Adrenal gland (tissue), 12 donors: ENCODE data around the gene DEK. TPM values are rescaled to one million over a fixed set of nuclear protein-coding genes. Genes with fewer than 3 reads are reported as not detected.

Experiments
- DNase-seq, 7 donors: peaks; one replicate each; pipeline ENCODE4 v3.0.0-alpha.2; 2019 to 2020
- H3K27ac ChIP-seq, 5 donors: fragments of 200-600 bp; sonication (generic) in 4 of 5; 1 replicate in 3 of 5; 2 replicates in 2 of 5; pipeline versions ENCODE4 v1.5.1 to v1.8.0; 2016 to 2020; ENCODE audit warnings: mild to moderate bottlenecking in 1 of 5
- H3K27me3 ChIP-seq: fragments of 200-600 bp; 2 replicates; pipeline ENCODE4 v1.8.0; 2021
- H3K36me3 ChIP-seq, 2 donors: fragments of 200-600 bp; replicated peaks in 1 of 2; 1 replicate in 1 of 2; 2 replicates in 1 of 2; pipeline versions ENCODE4 v1.5.1 to v1.8.0; 2018 to 2022
- H3K4me1 ChIP-seq, 2 donors: fragments of 200-600 bp; replicated peaks in 1 of 2; 1 replicate in 1 of 2; 2 replicates in 1 of 2; pipeline versions ENCODE4 v1.5.1 to v1.8.0; 2018 to 2021
- H3K4me3 ChIP-seq, 4 donors: fragments of 200-600 bp; sonication (generic) in 3 of 4; one replicate each; pipeline ENCODE4 v1.5.1; 2016 to 2018
- H3K9me3 ChIP-seq, 3 donors: fragments of 200-600 bp; sonication (generic) in 1 of 3; replicated peaks in 1 of 3; 1 replicate in 2 of 3; 2 replicates in 1 of 3; pipeline versions ENCODE4 v1.5.1 to v1.8.0; 2016 to 2021
- POLR2A ChIP-seq, 2 donors: fragments of 450-650 bp; IDR thresholded peaks; one replicate each; pipeline ENCODE4 v1.6.1; 2017; ENCODE audit warnings: antibody characterized with exemption in 2 of 2, mild to moderate bottlenecking in 2 of 2, moderate library complexity in 1 of 2
- WGBS, 4 donors: extraction: QIAGEN DNeasy Blood & Tissue Kit in 2 of 4; methylation state at CpG; one replicate each; pipeline versions ENCODE4 v1.1.5 to v1.1.7; 2013 to 2017; 5-methylcytosine and 5-hydroxymethylcytosine counted together
- intact Hi-C, 2 donors: fragments of 100-400 bp; cut with DNase I; formaldehyde crosslinking; loops; one replicate each; pipeline versions ENCODE4 v1.14.1 to v1.15.0; 2022 to 2023
- polyA plus RNA-seq, 3 donors: library from polyadenylated mRNA; stranded (reverse); fragments of 200-250 nt in 2 of 3; fragments of 350-450 nt in 1 of 3; fragmentation: Illumina TruSeq in 1 of 3; extraction: RNeasy Lipid Tissue Mini Kit (QIAGEN cat#74804) in 1 of 3; gene quantifications; one replicate each; pipeline ENCODE4 v1.2.3, GENCODE V29; 2013 to 2014
- total RNA-seq, 9 donors: library from RNA; depleted of rRNA in 4 of 9; stranded (reverse); fragments of >200 nt in 4 of 9; fragments of 120-200 nt in 1 of 9; fragmentation: NEBNext Ultra II Directional in 1 of 9; extraction: Animal tissue kit (Norgen Biotek cat#: 25700) in 1 of 9; gene quantifications; one replicate each; pipeline versions ENCODE4 v1.1.0 to v1.2.4, GENCODE V29; 2013 to 2023
- TF ChIP-seq, protein P1 (sequence below), 6 experiments: fragments of 450-650 bp in 4 of 6; fragments of 200-600 bp in 2 of 6; sonication (generic) in 1 of 6; IDR thresholded peaks; 1 replicate in 5 of 6; 2 replicates in 1 of 6; pipeline versions ENCODE4 v1.5.1 to v1.8.0; 2016 to 2021; ENCODE audit warnings: antibody characterized with exemption in 6 of 6, mild to moderate bottlenecking in 2 of 6, moderate library complexity in 1 of 6
- donor health status: healthy with polysubstance abuse.
- donor health status: Bipolar disorder and iron deficiency.
- donor health status: DM: yes; HTN: yes; CAD: no.
- donor health status: DM: no; HTN: no; CAD: no.
- donor health status: DM: no; HTN: no; CAD: no.
- donor health status: DM: yes; HTN: yes; CAD: no.

Gene DEK
- total and polyA plus RNA-seq, 12 donors: 15.7 to 103 (median 61.3) TPM

DNA sequence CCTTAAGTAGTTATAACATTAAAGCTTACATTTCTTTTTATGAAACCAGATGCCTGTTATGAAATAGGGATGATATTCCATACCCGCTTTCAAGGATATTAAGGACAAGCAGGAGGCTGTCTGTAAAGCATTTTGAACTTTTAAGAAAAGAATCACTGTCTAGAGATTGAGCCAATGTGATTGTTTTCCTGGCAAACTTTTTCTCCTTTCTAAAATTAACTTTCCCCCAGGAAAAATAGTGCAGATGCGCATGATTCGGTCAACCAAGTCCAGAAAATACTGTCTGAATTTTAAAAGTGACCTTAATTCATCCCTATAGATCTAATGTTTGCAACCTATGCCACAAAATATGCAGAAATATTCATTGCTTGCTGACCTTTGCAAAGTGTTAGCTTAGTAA is 15.1 kb upstream of the DEK start:
- TF ChIP-seq, protein P1, sequence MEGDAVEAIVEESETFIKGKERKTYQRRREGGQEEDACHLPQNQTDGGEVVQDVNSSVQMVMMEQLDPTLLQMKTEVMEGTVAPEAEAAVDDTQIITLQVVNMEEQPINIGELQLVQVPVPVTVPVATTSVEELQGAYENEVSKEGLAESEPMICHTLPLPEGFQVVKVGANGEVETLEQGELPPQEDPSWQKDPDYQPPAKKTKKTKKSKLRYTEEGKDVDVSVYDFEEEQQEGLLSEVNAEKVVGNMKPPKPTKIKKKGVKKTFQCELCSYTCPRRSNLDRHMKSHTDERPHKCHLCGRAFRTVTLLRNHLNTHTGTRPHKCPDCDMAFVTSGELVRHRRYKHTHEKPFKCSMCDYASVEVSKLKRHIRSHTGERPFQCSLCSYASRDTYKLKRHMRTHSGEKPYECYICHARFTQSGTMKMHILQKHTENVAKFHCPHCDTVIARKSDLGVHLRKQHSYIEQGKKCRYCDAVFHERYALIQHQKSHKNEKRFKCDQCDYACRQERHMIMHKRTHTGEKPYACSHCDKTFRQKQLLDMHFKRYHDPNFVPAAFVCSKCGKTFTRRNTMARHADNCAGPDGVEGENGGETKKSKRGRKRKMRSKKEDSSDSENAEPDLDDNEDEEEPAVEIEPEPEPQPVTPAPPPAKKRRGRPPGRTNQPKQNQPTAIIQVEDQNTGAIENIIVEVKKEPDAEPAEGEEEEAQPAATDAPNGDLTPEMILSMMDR (IDR thresholded peaks at IDR 0.05): no peak
- no peak for TF ChIP-seq POLR2A (IDR thresholded peaks at IDR 0.05)
- Histone ChIP-seq H3K9me3 (no peaks in the 10 kb centered on the region), H3K4me3 (no peak overlapping the region), H3K36me3 (no peaks in the 10 kb centered on the region), H3K27me3 (peaks cover 37% of the 10 kb centered on the region), H3K4me1 (peaks cover 0 to 7% of the 10 kb centered on the region in 2 donors), H3K27ac (no peak overlapping the region)
- 71 to 84% (median 78%) methylated on average over 3 of the region's 3 CpGs for WGBS, 4 donors
- no peak for DNase-seq
- intact Hi-C loops: no loop called here

DNA sequence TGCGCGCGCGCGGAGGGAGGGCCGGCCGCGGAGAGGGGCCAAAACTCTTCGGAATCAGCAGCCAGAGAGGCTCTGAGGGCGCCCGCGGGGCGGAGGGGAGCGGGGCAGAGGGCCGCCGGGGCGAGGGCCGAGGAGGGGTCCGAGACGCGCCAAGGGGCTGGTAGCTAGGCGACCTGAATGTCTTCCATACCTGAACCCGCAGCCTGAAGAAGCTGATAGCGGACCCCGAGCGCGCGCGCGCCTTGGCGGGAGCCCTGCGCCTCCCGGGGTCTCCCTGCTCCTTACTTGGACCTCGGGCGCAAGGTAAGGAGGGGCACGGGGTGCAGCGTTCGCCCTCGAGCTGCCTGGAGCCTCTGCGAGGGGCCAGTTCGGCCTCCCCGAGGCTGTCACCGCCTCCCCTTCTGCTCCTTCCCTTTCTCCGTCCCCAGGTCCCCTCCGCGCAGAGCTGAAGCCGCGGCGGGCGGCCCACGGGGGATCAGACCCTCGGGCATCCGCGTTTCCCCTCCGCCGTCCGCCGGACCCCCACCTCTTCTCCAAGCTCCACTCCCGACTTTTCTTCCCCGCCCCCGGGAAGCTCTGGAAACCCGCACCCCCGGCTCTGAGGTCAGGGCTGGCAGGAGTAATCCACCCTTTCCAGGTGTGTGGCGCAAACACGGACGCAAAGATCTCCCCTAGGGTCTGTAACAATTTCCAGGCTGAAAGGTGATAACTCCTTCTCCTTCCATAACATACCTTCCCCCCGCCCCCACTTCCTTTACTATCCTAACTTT is 13.1 kb upstream of the DEK start:
- no peak for TF ChIP-seq POLR2A (IDR thresholded peaks at IDR 0.05)
- TF ChIP-seq, protein P1 (IDR thresholded peaks at IDR 0.05): no peak
- H3K4me3 ChIP-seq: peak overlapping the region in 1 of 4 donors; percentile 45
- WGBS, 4 donors: 3 to 6% (median 4%) methylated on average over 22 to 67 of the region's 67 CpGs
- no peaks in the 10 kb centered on the region for H3K36me3 ChIP-seq
- H3K27ac ChIP-seq: no peak overlapping the region
- intact Hi-C loops: no loop called here
- peaks cover 0 to 7% of the 10 kb centered on the region in 2 donors for H3K4me1 ChIP-seq
- no peak for DNase-seq
- peaks cover 37% of the 10 kb centered on the region for H3K27me3 ChIP-seq
- no peaks in the 10 kb centered on the region for H3K9me3 ChIP-seq

DNA sequence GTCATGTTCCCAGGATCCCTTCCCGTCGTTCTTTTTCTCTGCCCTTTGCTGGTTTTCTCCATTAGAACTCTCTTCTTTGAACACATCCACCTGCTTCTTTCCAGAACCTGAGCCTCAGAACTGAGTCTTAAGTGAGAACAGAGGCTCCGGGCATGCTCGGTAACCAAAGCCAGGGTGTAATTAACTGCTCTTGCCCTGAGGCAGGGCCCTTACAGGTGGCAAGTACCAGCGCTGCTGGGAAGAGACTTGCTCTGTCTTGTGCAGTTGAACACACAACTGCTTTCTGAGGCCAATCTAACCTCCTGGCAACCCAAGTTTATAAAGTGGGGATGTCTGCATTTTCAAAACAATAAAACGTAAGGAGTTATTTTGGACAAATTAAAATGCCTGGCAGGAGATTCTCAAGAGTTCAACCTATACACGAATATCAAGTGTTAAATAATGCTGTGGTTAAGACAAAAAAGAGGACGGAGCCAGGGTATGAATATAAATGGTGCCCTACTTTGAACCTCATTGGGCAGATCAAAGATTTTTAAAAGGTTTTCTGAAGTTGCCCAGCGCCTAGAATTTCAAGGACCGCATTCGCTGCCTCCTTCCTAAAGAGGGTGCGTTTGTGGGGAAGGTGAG is 12.4 kb upstream of the DEK start:
- 30 to 34% (median 31%) methylated on average over 10 to 12 of the region's 12 CpGs for WGBS, 4 donors
- no peak for TF ChIP-seq POLR2A (IDR thresholded peaks at IDR 0.05)
- TF ChIP-seq, protein P1 (IDR thresholded peaks at IDR 0.05): no peak
- intact Hi-C loops: no loop called here

DNA sequence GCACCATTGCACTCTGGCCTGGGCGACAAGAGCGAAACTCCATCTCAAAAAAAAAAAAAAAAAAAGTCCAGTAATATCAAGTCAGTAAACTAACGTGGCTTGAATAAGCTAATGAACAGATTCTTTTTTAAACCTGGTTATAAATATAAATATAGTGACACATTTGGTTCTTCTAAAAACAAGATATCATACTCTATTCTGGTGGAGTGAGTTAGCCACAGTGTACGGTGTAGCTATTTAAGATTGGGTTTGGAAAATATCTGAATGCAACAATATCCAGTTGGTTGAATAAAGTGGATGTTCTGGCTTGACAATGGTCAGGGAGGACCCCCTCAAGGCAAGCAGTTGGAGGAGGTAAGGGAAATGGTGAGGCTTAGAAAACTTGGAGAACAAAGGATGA is 5.9 kb upstream of the DEK start:
- intact Hi-C loops: no loop called here
- TF ChIP-seq, protein P1 (IDR thresholded peaks at IDR 0.05): no peak
- TF ChIP-seq POLR2A (IDR thresholded peaks at IDR 0.05): no peak
- Histone ChIP-seq H3K9me3 (no peaks in the 10 kb centered on the region), H3K27ac (no peak overlapping the region), H3K4me3 (no peak overlapping the region), H3K27me3 (peaks cover 6% of the 10 kb centered on the region), H3K36me3 (no peaks in the 10 kb centered on the region), H3K4me1 (no peaks in the 10 kb centered on the region)
- no peak for DNase-seq
- WGBS, 4 donors: 87 to 95% (median 92%) methylated on average over 4 of the region's 4 CpGs

More for the DNA sequence above, 12.4 kb upstream of the DEK start:
- H3K27me3 ChIP-seq: peaks cover 37% of the 10 kb centered on the region
- H3K4me1 ChIP-seq: peaks cover 0 to 7% of the 10 kb centered on the region in 2 donors
- H3K9me3 ChIP-seq: no peaks in the 10 kb centered on the region
- no peak for DNase-seq
- H3K27ac ChIP-seq: no peak overlapping the region
- peak overlapping the region in 1 of 4 donors; percentile 45 for H3K4me3 ChIP-seq
- no peaks in the 10 kb centered on the region for H3K36me3 ChIP-seq
